Measurements from ENCODE around the gene NDST3. TPM values are rescaled to one million over a fixed set of nuclear protein-coding genes. Genes with fewer than 3 reads are reported as not detected.

NDST3 gene
- total RNA-seq, 4 donors from 2014 or later: 1.7 TPM; not detected in 3

GRCh38 chr4:118086344-118086743 is 52.1 kb downstream of the NDST3 start:
- no peaks in the 10 kb centered on the region for H3K9me3 ChIP-seq
- DNase-seq: no peak
- no peak overlapping the region for H3K4me3 ChIP-seq
- no peaks in the 10 kb centered on the region for H3K27me3 ChIP-seq
- H3K4me1 ChIP-seq: no peaks in the 10 kb centered on the region
- no peaks in the 10 kb centered on the region for H3K36me3 ChIP-seq
- no peak overlapping the region for H3K27ac ChIP-seq
- intact Hi-C loops (cut with DNase I; ENCODE audit: low total_unique reads): no loop called here
- TF ChIP-seq CTCF (IDR thresholded peaks at IDR 0.05) (no peak), POLR2A (IDR thresholded peaks at IDR 0.05) (no peak)

- H3K27me3 ChIP-seq: no peaks in the 10 kb centered on the region
- no peak overlapping the region for H3K27ac ChIP-seq
- DNase-seq: no peak
- no peak overlapping the region for H3K4me3 ChIP-seq
- intact Hi-C loops (cut with DNase I; ENCODE audit: low total_unique reads): no loop called here
- no peaks in the 10 kb centered on the region for H3K4me1 ChIP-seq
- no peaks in the 10 kb centered on the region for H3K9me3 ChIP-seq
- TF ChIP-seq POLR2A (IDR thresholded peaks at IDR 0.05): no peak
- no peak for TF ChIP-seq CTCF (IDR thresholded peaks at IDR 0.05)
- no peaks in the 10 kb centered on the region for H3K36me3 ChIP-seq
Observed at GRCh38 chr4:118087366-118087765, 53.1 kb downstream of the NDST3 start.

- no peaks in the 10 kb centered on the region for H3K9me3 ChIP-seq
- no peaks in the 10 kb centered on the region for H3K36me3 ChIP-seq
- no peak overlapping the region for H3K4me3 ChIP-seq
- H3K4me1 ChIP-seq: no peaks in the 10 kb centered on the region
- TF ChIP-seq CTCF (IDR thresholded peaks at IDR 0.05): no peak
- no peak for TF ChIP-seq POLR2A (IDR thresholded peaks at IDR 0.05)
- DNase-seq: no peak
- no peak overlapping the region for H3K27ac ChIP-seq
- no peaks in the 10 kb centered on the region for H3K27me3 ChIP-seq
- intact Hi-C loops (cut with DNase I; ENCODE audit: low total_unique reads): no loop called here
Observed at GRCh38 chr4:118099106-118099505, 64.8 kb downstream of the NDST3 start.

GRCh38 chr4:118102195-118102594 is 67.9 kb downstream of the NDST3 start:
- no peak overlapping the region for H3K4me3 ChIP-seq
- no peak for DNase-seq
- H3K9me3 ChIP-seq: no peaks in the 10 kb centered on the region
- H3K36me3 ChIP-seq: no peaks in the 10 kb centered on the region
- intact Hi-C loops (cut with DNase I; ENCODE audit: low total_unique reads): no loop called here
- H3K4me1 ChIP-seq: no peaks in the 10 kb centered on the region
- no peak for TF ChIP-seq POLR2A (IDR thresholded peaks at IDR 0.05)
- no peak for TF ChIP-seq CTCF (IDR thresholded peaks at IDR 0.05)
- H3K27ac ChIP-seq: no peak overlapping the region
- H3K27me3 ChIP-seq: no peaks in the 10 kb centered on the region

- Histone ChIP-seq H3K27ac (no peak overlapping the region), H3K4me3 (no peak overlapping the region), H3K36me3 (no peaks in the 10 kb centered on the region), H3K27me3 (no peaks in the 10 kb centered on the region), H3K4me1 (no peaks in the 10 kb centered on the region), H3K9me3 (no peaks in the 10 kb centered on the region)
- no peak for DNase-seq
- TF ChIP-seq POLR2A (IDR thresholded peaks at IDR 0.05) (no peak), CTCF (IDR thresholded peaks at IDR 0.05) (no peak)
- intact Hi-C loops (cut with DNase I; ENCODE audit: low total_unique reads): no loop called here
Observed at GRCh38 chr4:118112117-118113046, 78.1 kb downstream of the NDST3 start.
